Retinal pigment epithelial cell (primary cell): ENCODE data around the gene SLC25A25.

Experiments
- DNase-seq: peaks from one replicate; pipeline ENCODE4 v3.0.0-alpha.2; 2010; ENCODE audit warnings: low read depth
- H3K4me3 ChIP-seq: 2 replicates; pipeline ENCODE4 v1.5.1; 2011; ENCODE audit warnings: mild to moderate bottlenecking, low read length, control low read depth, moderate library complexity
- TF ChIP-seq, protein P1 (sequence below): conservative IDR thresholded peaks from 2 replicates; pipeline ENCODE4 v1.5.1; 2011; ENCODE audit warnings: low read depth, low read length, control low read depth, inconsistent platforms

The SLC25A25 gene

DNA sequence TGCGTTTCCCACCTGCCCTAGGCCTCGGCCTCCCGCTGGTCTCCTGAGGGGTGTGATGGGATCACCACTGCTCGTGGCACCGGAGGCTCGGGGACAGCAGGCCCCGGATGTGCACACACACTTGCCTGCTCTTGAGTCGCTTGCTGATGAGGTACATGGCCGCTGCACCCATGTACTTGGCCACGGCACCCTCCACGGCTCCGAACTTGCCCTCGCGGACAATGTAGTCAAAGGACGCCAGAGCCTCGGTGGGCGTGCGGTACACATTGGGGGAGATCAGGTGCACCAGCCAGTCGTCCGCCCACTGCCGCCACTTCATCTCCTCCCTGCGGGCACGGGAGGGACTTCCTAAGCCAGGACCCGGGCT, 54.8 kb downstream of the SLC25A25 start:
- no peak for DNase-seq
- H3K4me3 ChIP-seq, result no peak overlapping the region
- TF ChIP-seq, protein P1, sequence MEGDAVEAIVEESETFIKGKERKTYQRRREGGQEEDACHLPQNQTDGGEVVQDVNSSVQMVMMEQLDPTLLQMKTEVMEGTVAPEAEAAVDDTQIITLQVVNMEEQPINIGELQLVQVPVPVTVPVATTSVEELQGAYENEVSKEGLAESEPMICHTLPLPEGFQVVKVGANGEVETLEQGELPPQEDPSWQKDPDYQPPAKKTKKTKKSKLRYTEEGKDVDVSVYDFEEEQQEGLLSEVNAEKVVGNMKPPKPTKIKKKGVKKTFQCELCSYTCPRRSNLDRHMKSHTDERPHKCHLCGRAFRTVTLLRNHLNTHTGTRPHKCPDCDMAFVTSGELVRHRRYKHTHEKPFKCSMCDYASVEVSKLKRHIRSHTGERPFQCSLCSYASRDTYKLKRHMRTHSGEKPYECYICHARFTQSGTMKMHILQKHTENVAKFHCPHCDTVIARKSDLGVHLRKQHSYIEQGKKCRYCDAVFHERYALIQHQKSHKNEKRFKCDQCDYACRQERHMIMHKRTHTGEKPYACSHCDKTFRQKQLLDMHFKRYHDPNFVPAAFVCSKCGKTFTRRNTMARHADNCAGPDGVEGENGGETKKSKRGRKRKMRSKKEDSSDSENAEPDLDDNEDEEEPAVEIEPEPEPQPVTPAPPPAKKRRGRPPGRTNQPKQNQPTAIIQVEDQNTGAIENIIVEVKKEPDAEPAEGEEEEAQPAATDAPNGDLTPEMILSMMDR, result no peak

DNA sequence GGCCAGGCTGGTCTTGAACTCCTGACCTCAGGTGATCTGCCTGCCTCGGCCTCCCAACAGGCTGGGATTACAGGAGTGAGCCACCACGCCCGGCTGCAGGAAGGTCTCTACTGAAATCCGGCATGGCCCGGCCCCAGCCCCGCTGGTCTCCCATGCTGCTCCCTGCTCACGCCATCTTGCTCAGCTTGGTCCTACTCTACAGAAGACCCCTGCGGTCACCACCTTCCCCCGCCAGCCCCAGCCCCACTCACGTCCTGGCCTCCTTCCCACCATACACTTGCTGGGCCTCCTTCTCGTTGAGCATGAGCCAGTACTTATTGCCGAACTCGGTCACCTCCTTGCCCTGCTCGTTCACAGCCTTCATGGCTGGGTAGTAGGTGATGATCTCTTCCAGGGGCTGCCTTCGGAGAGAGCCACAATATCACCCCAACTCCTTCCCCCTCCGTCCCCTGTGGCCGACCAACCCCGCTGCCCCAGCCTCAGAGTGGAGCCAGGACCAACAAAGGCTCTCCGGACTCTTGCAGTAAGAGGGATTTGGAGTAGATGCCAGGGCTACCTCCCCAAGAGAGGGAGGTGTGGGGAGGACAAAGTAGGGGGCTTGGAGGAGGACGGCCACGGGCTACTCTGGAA, 55.5 kb downstream of the SLC25A25 start:
- DNase-seq, result no peak
- no peak overlapping the region for H3K4me3 ChIP-seq
- TF ChIP-seq, protein P1, result no peak

DNA sequence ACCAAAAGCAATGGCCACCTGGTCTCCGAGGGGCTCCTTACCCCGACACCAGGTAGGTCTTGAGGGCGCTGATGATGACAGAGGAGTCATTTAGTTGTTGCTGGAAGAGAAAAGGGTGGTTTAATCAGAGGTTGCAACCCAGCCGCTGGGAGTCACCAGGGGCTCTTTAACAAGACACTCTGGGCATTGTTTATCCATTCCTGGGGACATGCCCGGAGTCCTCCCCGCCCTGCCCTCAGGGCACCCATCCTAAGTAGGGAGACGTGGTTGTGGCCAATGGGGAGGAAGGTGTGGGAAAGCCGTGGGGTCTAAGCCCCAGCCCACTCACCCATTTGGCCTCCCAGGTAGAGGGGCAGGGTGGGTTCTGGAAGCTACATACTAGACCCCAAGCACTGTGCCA, 56.4 kb downstream of the SLC25A25 start:
- DNase-seq, result no peak
- TF ChIP-seq, protein P1, result no peak
- H3K4me3 ChIP-seq, result no peak overlapping the region

DNA sequence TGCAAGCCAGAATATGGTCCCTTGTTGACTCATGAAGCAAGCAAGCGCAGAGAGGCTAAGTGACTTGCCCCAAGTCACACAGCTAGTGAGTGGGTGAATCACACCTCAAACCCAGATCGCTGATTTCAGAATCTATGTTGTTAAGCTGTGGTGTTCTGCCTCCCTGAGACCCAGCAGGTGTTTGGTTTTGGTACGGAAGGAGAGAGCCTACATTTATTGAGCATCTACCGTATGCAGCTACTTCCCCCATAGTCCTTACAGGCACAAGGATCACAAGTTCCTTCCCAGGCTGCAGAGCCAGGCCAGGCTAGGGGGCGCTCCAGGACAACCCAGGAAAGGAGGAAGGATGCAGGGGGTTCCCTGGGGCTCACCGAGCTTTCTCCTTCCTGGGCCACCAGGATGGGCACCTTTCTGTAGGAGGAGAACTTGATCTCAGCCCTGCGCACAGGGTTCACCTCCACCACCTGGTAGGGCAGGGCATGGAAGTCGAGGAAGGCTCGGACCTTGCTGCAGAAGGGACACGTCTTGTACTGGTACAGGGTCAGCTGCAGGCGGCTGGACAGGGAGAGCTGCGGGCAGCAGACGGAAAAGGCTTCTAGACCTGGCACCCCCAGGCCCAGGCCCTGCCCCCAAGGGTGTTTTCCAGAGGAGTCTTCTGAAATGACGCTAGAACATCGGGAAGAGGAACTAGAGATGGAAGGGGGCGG, 57.0 kb downstream of the SLC25A25 start:
- H3K4me3 ChIP-seq, result no peak overlapping the region
- DNase-seq, result no peak
- TF ChIP-seq, protein P1, result peak; percentile 83

DNA sequence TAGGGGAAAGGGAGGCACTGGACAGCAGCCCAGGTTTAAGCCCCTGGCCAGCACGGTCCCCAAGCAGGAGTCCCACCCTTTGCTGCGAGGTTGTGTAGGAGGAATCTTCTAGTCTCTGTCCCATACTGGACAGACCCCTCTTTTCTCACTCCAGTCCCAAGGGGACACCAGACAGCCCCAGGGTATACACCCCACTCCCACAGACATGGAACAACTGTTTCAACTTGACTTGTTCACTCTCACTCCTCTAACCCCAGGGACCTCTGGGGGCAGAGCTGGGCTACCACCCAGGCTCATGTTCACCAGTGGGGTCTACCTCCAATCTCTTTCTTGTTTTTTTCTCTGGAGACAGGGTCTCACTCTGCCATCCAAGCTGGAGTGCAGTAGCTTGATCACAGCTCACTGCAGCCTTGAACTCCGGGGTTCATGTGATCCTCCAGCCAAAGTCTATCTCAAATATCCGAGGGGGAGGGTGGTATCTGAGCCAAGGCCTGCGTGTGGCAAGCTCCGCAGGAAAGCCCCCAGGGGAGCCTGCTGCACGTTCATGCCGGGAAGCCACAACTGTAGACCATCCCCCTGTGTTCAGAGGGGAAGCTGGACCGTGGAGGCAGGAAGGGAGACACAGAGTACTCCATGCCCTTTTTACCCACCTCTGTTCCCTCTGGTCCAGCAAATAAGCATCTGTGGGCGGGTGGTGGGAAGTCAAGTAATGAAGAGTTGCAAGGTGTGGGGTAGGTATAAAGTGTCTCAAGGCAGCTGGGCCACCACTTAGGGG, 57.7 kb downstream of the SLC25A25 start:
- H3K4me3 ChIP-seq, result no peak overlapping the region
- TF ChIP-seq, protein P1, result no peak
- DNase-seq, result no peak

DNA sequence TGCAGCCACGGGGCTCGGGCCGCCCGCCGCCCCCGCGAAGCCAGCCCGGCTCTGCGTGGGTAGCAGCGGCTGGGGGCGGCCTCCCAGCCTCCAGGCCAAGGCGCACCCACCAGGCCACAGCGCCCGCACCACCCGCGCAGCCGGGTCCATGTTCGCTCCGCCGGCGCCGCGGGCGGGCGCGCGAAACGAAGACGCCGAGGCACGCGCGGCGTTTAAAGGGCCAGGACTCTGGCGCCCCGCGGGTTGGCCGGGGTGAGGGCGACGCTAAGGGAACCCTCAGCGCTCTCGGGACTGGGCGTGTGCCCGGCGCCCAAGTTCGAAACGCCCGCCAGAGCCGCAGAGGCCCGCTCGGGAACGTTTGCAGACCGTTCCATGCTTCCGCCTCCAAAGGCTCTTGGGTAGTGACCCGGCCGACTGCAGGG, 59.5 kb downstream of the SLC25A25 start, which contains the start of gene PTGES2:
Gene PTGES2, minus strand, starts transcription at position 162 of the 422 bp plus-strand sequence. Its CDS starts 12 bp downstream, at position 150.
- H3K4me3 ChIP-seq, result peak within 1 kb of the TSS; percentile 91
- TF ChIP-seq, protein P1, result no peak
- DNase-seq, result peak; percentile 50
